ENCODE data around the gene ATG3. TPM values are rescaled to one million over a fixed set of nuclear protein-coding genes. Genes with fewer than 3 reads are reported as not detected.

The ATG3 gene
- total and polyA plus RNA-seq, 3 donors from 2014 or later = 108 to 200 (median 126) TPM

GRCh38 chr3:112508860-112509259, 52.9 kb downstream of the ATG3 start:
- H3K4me1 ChIP-seq = no peaks in the 10 kb centered on the region
- TF ChIP-seq CTCF (IDR thresholded peaks at IDR 0.05) (no peak), POLR2A (IDR thresholded peaks at IDR 0.05) (no peak)
- no peak for DNase-seq
- H3K36me3 ChIP-seq (ENCODE audit: low read depth, missing control alignments) = no peaks in the 10 kb centered on the region
- intact Hi-C loops (cut with DNase I; ENCODE audit: low total_unique reads) = no loop called here
- H3K4me3 ChIP-seq = no peak overlapping the region
- H3K27me3 ChIP-seq = no peaks in the 10 kb centered on the region
- H3K27ac ChIP-seq = no peak overlapping the region
- no peaks in the 10 kb centered on the region for H3K9me3 ChIP-seq

GRCh38 chr3:112508261-112508660, 53.5 kb downstream of the ATG3 start:
- no peak overlapping the region for H3K4me3 ChIP-seq
- TF ChIP-seq CTCF (IDR thresholded peaks at IDR 0.05) = no peak
- no peak for TF ChIP-seq POLR2A (IDR thresholded peaks at IDR 0.05)
- no peaks in the 10 kb centered on the region for H3K36me3 ChIP-seq (ENCODE audit: low read depth, missing control alignments)
- no peak for DNase-seq
- no peaks in the 10 kb centered on the region for H3K4me1 ChIP-seq
- intact Hi-C loops (cut with DNase I; ENCODE audit: low total_unique reads) = no loop called here
- no peaks in the 10 kb centered on the region for H3K27me3 ChIP-seq
- 83 to 95% methylated on average over 2 of the region's 2 CpGs for WGBS, 2 donors
- H3K9me3 ChIP-seq = no peaks in the 10 kb centered on the region
- no peak overlapping the region for H3K27ac ChIP-seq

- no peak for DNase-seq
- TF ChIP-seq CTCF (IDR thresholded peaks at IDR 0.05) = no peak
- TF ChIP-seq POLR2A (IDR thresholded peaks at IDR 0.05) = no peak
- H3K4me1 ChIP-seq = no peaks in the 10 kb centered on the region
- H3K27me3 ChIP-seq = no peaks in the 10 kb centered on the region
- intact Hi-C loops (cut with DNase I; ENCODE audit: low total_unique reads) = no loop called here
- WGBS, 2 donors = 31 to 41% methylated on average over 2 of the region's 2 CpGs
- H3K4me3 ChIP-seq = no peak overlapping the region
- H3K27ac ChIP-seq = no peak overlapping the region
- H3K9me3 ChIP-seq = no peaks in the 10 kb centered on the region
- H3K36me3 ChIP-seq (ENCODE audit: low read depth, missing control alignments) = no peaks in the 10 kb centered on the region
These were observed 55.9 kb downstream of the ATG3 start for GRCh38 chr3:112505907-112506306.

- H3K27me3 ChIP-seq = no peaks in the 10 kb centered on the region
- H3K27ac ChIP-seq = no peak overlapping the region
- no peak for DNase-seq
- WGBS, 2 donors = 93% methylated on average over 3 of the region's 3 CpGs
- no peaks in the 10 kb centered on the region for H3K36me3 ChIP-seq (ENCODE audit: low read depth, missing control alignments)
- no peak overlapping the region for H3K4me3 ChIP-seq
- TF ChIP-seq CTCF (IDR thresholded peaks at IDR 0.05) (no peak), POLR2A (IDR thresholded peaks at IDR 0.05) (no peak)
- intact Hi-C loops (cut with DNase I; ENCODE audit: low total_unique reads) = no loop called here
- no peaks in the 10 kb centered on the region for H3K4me1 ChIP-seq
- H3K9me3 ChIP-seq = no peaks in the 10 kb centered on the region
These were observed 57.6 kb downstream of the ATG3 start for GRCh38 chr3:112504123-112504522.

- DNase-seq = no peak
- Histone ChIP-seq H3K4me1 (no peaks in the 10 kb centered on the region), H3K27ac (no peak overlapping the region), H3K9me3 (no peaks in the 10 kb centered on the region), H3K27me3 (no peaks in the 10 kb centered on the region), H3K4me3 (no peak overlapping the region), H3K36me3 (ENCODE audit: low read depth, missing control alignments) (no peaks in the 10 kb centered on the region)
- TF ChIP-seq POLR2A (IDR thresholded peaks at IDR 0.05) (no peak), CTCF (IDR thresholded peaks at IDR 0.05) (no peak)
- 94 to 95% methylated on average over 4 of the region's 4 CpGs for WGBS, 2 donors
- intact Hi-C loops (cut with DNase I; ENCODE audit: low total_unique reads) = no loop called here
These were observed 58.3 kb downstream of the ATG3 start for GRCh38 chr3:112503304-112503972.

All from testis (tissue), 3 donors.